ENCODE results near the gene SH3D19. TPM values are rescaled to one million over a fixed set of nuclear protein-coding genes. Genes with fewer than 3 reads are reported as not detected.
"Not testable (repeated sequence)": the region's sequence is repeated elsewhere in the genome, so short reads cannot be mapped to it uniquely, and the experiment has no call there.

The SH3D19 gene
- polyA plus RNA-seq, 3 donors: not detected

- H3K27ac Mint-ChIP-seq: no peak overlapping the region
- Histone ChIP-seq H3K4me2 (replicated peaks; ENCODE audit: extremely low read depth, low read length, poor library complexity, severe bottlenecking) (no peak overlapping the region), H4K20me1 (ENCODE audit: insufficient read depth, low read length) (no peaks in the 10 kb centered on the region), H3K4me3 (replicated peaks in 1 of 3; ENCODE audit: low read depth in 2 of 3, low read length in 3 of 3) (no peak overlapping the region), H3K79me2 (ENCODE audit: insufficient read depth, low read length) (no peaks in the 10 kb centered on the region), H3K4me1 (ENCODE audit: control insufficient read depth in 1 of 2, insufficient read depth in 2 of 2, low read length in 2 of 2) (no peaks in the 10 kb centered on the region), H3K27me3 (ENCODE audit: control insufficient read depth in 2 of 2, insufficient read depth in 2 of 2, low read length in 2 of 2) (no peaks in the 10 kb centered on the region), H3K27ac (ENCODE audit: low read depth in 1 of 2, low read length in 2 of 2) (no peak overlapping the region), H3K9me3 (replicated peaks in 1 of 2; ENCODE audit: control insufficient read depth in 1 of 2, insufficient read depth in 1 of 2, low read length in 2 of 2) (no peaks in the 10 kb centered on the region), H2AFZ (ENCODE audit: insufficient read depth, low read depth, low read length, poor library complexity, severe bottlenecking) (no peak overlapping the region), H3K36me3 (replicated peaks in 1 of 2; ENCODE audit: control insufficient read depth in 1 of 2, insufficient read depth in 2 of 2, low read length in 2 of 2) (no peaks in the 10 kb centered on the region), H3K9ac (ENCODE audit: insufficient read depth, low read length, poor library complexity, severe bottlenecking) (no peak overlapping the region)
- no peak for DNase-seq
- H3K4me1 Mint-ChIP-seq: no peaks in the 10 kb centered on the region
- no peaks in the 10 kb centered on the region for H3K9me3 Mint-ChIP-seq
- TF ChIP-seq CTCF (IDR thresholded peaks at IDR 0.05): no peak
- WGBS (ENCODE audit: insufficient coverage): 92% methylated on average over 5 of the region's 8 CpGs
- intact Hi-C loops (cut with micrococcal nuclease): no loop called here
- peaks cover 0 to 5% (median 2%) of the 10 kb centered on the region in 3 donors for H3K27me3 Mint-ChIP-seq (ENCODE audit: low read depth in 3 of 3)
- H3K36me3 Mint-ChIP-seq: no peaks in the 10 kb centered on the region
- no peak overlapping the region for H3K4me3 Mint-ChIP-seq
Observed at GRCh38 chr4:151087467-151087866, 237.9 kb downstream of the SH3D19 start.

GRCh38 chr4:151077978-151078377, 247.4 kb downstream of the SH3D19 start:
- H3K4me2 ChIP-seq (replicated peaks; ENCODE audit: extremely low read depth, low read length, poor library complexity, severe bottlenecking); H3K36me3 ChIP-seq (replicated peaks in 1 of 2; ENCODE audit: control insufficient read depth in 1 of 2, insufficient read depth in 2 of 2, low read length in 2 of 2); H3K9me3 Mint-ChIP-seq; H3K36me3 Mint-ChIP-seq; H3K79me2 ChIP-seq (ENCODE audit: insufficient read depth, low read length); H3K4me3 Mint-ChIP-seq; DNase-seq; H4K20me1 ChIP-seq (ENCODE audit: insufficient read depth, low read length); H3K27me3 ChIP-seq (ENCODE audit: control insufficient read depth in 2 of 2, insufficient read depth in 2 of 2, low read length in 2 of 2); H3K4me3 ChIP-seq (replicated peaks in 1 of 3; ENCODE audit: low read depth in 2 of 3, low read length in 3 of 3); intact Hi-C loops (cut with micrococcal nuclease); H3K27ac Mint-ChIP-seq; H3K4me1 Mint-ChIP-seq; H2AFZ ChIP-seq (ENCODE audit: insufficient read depth, low read depth, low read length, poor library complexity, severe bottlenecking); H3K27me3 Mint-ChIP-seq (ENCODE audit: low read depth in 3 of 3); H3K4me1 ChIP-seq (ENCODE audit: control insufficient read depth in 1 of 2, insufficient read depth in 2 of 2, low read length in 2 of 2); H3K9me3 ChIP-seq (replicated peaks in 1 of 2; ENCODE audit: control insufficient read depth in 1 of 2, insufficient read depth in 1 of 2, low read length in 2 of 2); H3K9ac ChIP-seq (ENCODE audit: insufficient read depth, low read length, poor library complexity, severe bottlenecking); H3K27ac ChIP-seq (ENCODE audit: low read depth in 1 of 2, low read length in 2 of 2): not testable (repeated sequence)
- WGBS (ENCODE audit: insufficient coverage): 92% methylated on average over 2 of the region's 2 CpGs

All from CD14-positive monocyte (primary cell).